Right lobe of liver (tissue), 6 donors: Measurements from ENCODE around the gene DGKZ. TPM values are rescaled to one million over a fixed set of nuclear protein-coding genes. Genes with fewer than 3 reads are reported as not detected.

ENCODE experiments used
- ATAC-seq, 4 donors: fragments of 200-7000 bp; cut with Tn5 transposase; one replicate each; pipeline ENCODE4 v1.9.1; 2020; ENCODE audit warnings: mild to moderate bottlenecking in 4 of 4, moderate library complexity in 4 of 4
- DNase-seq, 3 donors: peaks; one replicate each; pipeline ENCODE4 v3.0.0-alpha.2; 2020
- H3K27ac ChIP-seq, 3 donors: fragments of 200-600 bp; one replicate each; pipeline ENCODE4 v1.8.0; 2022
- H3K27me3 ChIP-seq, 2 donors: fragments of 200-600 bp; one replicate each; pipeline ENCODE4 v1.8.0; 2022
- H3K36me3 ChIP-seq, 4 donors: fragments of 200-600 bp; sonication (generic) in 1 of 4; one replicate each; pipeline versions ENCODE4 v1.5.1 to v1.8.0; 2017 to 2022; ENCODE audit warnings: control low read depth in 1 of 4
- H3K4me1 ChIP-seq, 4 donors: fragments of 200-600 bp; sonication (generic) in 1 of 4; one replicate each; pipeline versions ENCODE4 v1.5.1 to v1.8.0; 2017 to 2022; ENCODE audit warnings: control low read depth in 1 of 4
- H3K4me3 ChIP-seq, 3 donors: fragments of 200-600 bp; one replicate each; pipeline ENCODE4 v1.8.0; 2022
- H3K9me3 ChIP-seq, 4 donors: fragments of 200-600 bp; sonication (generic) in 1 of 4; one replicate each; pipeline versions ENCODE4 v1.5.1 to v1.8.0; 2017 to 2022; ENCODE audit warnings: control low read depth in 1 of 4
- POLR2A ChIP-seq: fragments of 450-650 bp; IDR thresholded peaks from one replicate; pipeline ENCODE4 v1.6.1; 2017; ENCODE audit warnings: antibody characterized with exemption, mild to moderate bottlenecking
- WGBS: methylation state at CpG from one replicate; pipeline ENCODE4 v1.1.6; 2018; ENCODE audit warnings: low coverage, low lambda C conversion rate; ENCODE audit not compliant: insufficient coverage; ENCODE audit errors: missing lambda C conversion rate; 5-methylcytosine and 5-hydroxymethylcytosine counted together
- intact Hi-C, 2 donors: fragments of 100-400 bp; cut with DNase I; formaldehyde crosslinking; loops; one replicate each; pipeline versions ENCODE4 v1.11.2 to v1.14.1; 2022
- total RNA-seq, 6 experiments: library from RNA; depleted of rRNA in 2 of 6; stranded (reverse); fragments of >200 nt in 2 of 6; fragmentation: NEBNext Ultra II Directional in 3 of 6; extraction: Animal tissue kit (Norgen Biotek cat#: 25700) in 3 of 6; gene quantifications; one replicate each; pipeline versions ENCODE4 v1.1.0 to v1.2.4, GENCODE V29; 2016 to 2023
- TF ChIP-seq, protein P1 (sequence below), 4 donors: fragments of 200-600 bp in 3 of 4; fragments of 450-650 bp in 1 of 4; IDR thresholded peaks; one replicate each; pipeline versions ENCODE4 v1.5.1 to v1.8.0; 2016 to 2022; ENCODE audit warnings: antibody characterized with exemption in 4 of 4, mild to moderate bottlenecking in 2 of 4
- donor health status: DM: no; HTN: yes; CAD: no.
- donor health status: DM: no; HTN: no; CAD: no.
- donor health status: DM: no; HTN: no; CAD: no.
- donor health status: DM: no; HTN: yes; CAD: no.
- donor health status: DM: no; HTN: yes; CAD: no.

DGKZ gene
- total RNA-seq, 6 experiments from 2014 or later: 10.7 to 57.9 (median 16.0) TPM

DNA sequence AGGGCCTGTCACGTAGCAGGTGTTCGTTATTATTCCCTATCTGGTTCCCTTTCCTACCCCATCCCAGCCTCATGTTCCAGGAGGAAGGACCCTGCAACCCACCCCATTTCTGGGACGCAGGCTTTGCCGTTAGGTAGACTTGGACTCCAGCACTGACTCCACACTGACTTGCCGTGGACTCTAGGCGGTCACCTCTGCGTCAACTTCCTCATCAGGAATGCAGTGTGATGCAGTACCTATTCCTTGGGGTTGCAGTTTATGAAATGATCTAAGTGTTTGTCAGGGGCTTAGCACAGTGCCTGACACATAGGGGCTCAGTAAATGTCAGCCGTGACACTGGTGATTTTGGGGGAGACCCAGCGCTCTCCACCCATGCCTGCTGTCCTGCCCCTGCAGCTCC, 16.8 kb downstream of the DGKZ start:
- intact Hi-C loops: no loop called here
- 100% methylated on average over 1 of the region's 9 CpGs for WGBS
- TF ChIP-seq, protein P1, sequence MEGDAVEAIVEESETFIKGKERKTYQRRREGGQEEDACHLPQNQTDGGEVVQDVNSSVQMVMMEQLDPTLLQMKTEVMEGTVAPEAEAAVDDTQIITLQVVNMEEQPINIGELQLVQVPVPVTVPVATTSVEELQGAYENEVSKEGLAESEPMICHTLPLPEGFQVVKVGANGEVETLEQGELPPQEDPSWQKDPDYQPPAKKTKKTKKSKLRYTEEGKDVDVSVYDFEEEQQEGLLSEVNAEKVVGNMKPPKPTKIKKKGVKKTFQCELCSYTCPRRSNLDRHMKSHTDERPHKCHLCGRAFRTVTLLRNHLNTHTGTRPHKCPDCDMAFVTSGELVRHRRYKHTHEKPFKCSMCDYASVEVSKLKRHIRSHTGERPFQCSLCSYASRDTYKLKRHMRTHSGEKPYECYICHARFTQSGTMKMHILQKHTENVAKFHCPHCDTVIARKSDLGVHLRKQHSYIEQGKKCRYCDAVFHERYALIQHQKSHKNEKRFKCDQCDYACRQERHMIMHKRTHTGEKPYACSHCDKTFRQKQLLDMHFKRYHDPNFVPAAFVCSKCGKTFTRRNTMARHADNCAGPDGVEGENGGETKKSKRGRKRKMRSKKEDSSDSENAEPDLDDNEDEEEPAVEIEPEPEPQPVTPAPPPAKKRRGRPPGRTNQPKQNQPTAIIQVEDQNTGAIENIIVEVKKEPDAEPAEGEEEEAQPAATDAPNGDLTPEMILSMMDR (IDR thresholded peaks at IDR 0.05): no peak
- Histone ChIP-seq H3K4me3 (no peak overlapping the region), H3K27me3 (no peaks in the 10 kb centered on the region), H3K9me3 (no peaks in the 10 kb centered on the region), H3K36me3 (peaks cover 0 to 4% (median 0%) of the 10 kb centered on the region in 4 donors), H3K4me1 (no peaks in the 10 kb centered on the region), H3K27ac (no peak overlapping the region)
- DNase-seq: no peak
- ATAC-seq: no peak

DNA sequence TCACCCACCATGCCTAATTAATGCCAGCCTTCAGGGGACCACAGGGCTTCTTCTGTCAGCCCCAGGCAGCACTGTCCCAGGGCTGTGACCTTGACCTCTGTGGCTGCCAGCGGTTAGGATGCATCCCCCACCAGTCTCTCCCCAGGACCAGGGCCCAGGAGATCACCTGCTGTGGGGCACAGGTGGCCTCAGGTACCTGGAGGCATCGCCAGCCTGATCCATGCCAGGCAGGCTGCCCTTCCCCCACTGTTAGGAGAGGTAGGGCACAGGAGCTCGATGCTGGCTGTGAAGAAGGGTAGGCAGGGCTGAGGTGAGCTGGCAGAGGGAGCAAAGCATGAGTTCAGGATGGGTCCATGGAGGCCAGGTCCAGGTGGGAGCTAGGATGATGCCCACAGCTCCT, 17.5 kb downstream of the DGKZ start:
- H3K36me3 ChIP-seq: peaks cover 0 to 4% (median 0%) of the 10 kb centered on the region in 4 donors
- H3K9me3 ChIP-seq: no peaks in the 10 kb centered on the region
- DNase-seq (no peak), ATAC-seq (no peak)
- no peak overlapping the region for H3K4me3 ChIP-seq
- H3K27ac ChIP-seq: no peak overlapping the region
- intact Hi-C loops: no loop called here
- H3K27me3 ChIP-seq: no peaks in the 10 kb centered on the region
- no peaks in the 10 kb centered on the region for H3K4me1 ChIP-seq
- TF ChIP-seq, protein P1 (IDR thresholded peaks at IDR 0.05): no peak
- no peak for TF ChIP-seq POLR2A
- WGBS: no CpG with 5 or more reads among the region's 3 CpGs

DNA sequence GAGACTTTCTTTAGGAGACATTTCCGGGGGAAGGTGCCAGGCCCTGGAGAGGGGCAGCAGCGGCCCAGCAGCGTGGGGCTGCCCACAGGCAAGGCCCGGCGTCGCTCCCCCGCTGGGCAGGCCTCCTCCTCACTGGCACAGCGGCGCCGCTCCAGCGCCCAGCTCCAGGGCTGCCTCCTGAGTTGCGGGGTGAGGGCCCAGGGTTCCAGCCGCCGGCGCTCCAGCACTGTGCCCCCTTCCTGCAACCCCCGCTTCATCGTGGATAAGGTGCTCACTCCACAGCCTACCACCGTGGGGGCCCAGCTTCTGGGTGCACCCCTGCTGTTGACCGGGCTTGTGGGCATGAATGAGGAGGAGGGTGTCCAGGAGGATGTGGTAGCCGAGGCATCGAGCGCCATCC, 19.0 kb downstream of the DGKZ start:
- no CpG with 5 or more reads among the region's 22 CpGs for WGBS
- Histone ChIP-seq H3K4me1 (no peaks in the 10 kb centered on the region), H3K4me3 (no peak overlapping the region), H3K9me3 (no peaks in the 10 kb centered on the region), H3K27me3 (no peaks in the 10 kb centered on the region), H3K36me3 (peaks cover 0 to 4% (median 0%) of the 10 kb centered on the region in 4 donors), H3K27ac (no peak overlapping the region)
- TF ChIP-seq, protein P1 (IDR thresholded peaks at IDR 0.05): no peak
- TF ChIP-seq POLR2A: no peak
- peak in 1 of 3 donors; percentile 52 for DNase-seq
- intact Hi-C loops: no loop called here
- ATAC-seq: no peak

DNA sequence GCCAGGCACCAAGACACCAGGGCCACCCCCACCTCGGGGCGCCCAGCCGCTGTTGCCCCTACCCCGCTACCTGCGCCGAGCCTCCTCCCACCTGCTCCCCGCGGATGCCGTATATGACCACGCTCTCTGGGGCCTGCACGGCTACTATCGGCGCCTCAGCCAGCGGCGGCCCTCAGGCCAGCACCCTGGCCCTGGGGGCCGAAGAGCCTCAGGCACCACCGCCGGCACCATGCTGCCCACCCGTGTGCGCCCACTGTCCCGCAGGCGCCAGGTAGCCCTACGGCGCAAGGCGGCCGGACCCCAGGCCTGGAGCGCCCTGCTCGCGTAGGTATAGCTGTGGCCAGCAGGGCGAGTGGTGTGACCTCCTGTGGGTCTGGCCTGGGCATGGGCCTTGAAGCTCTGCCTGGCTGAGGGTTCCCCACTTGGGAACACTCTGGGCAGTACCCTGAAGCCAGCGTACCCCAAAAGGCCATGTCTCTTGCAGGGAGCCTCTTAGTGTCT, 19.4 kb downstream of the DGKZ start:
- Histone ChIP-seq H3K4me1 (no peaks in the 10 kb centered on the region), H3K27ac (no peak overlapping the region), H3K4me3 (no peak overlapping the region), H3K36me3 (peaks cover 0 to 4% (median 0%) of the 10 kb centered on the region in 4 donors), H3K9me3 (no peaks in the 10 kb centered on the region), H3K27me3 (no peaks in the 10 kb centered on the region)
- no CpG with 5 or more reads among the region's 31 CpGs for WGBS
- intact Hi-C loops: no loop called here
- TF ChIP-seq POLR2A: no peak
- ATAC-seq: no peak
- DNase-seq: peak in 1 of 3 donors; percentile 50

DNA sequence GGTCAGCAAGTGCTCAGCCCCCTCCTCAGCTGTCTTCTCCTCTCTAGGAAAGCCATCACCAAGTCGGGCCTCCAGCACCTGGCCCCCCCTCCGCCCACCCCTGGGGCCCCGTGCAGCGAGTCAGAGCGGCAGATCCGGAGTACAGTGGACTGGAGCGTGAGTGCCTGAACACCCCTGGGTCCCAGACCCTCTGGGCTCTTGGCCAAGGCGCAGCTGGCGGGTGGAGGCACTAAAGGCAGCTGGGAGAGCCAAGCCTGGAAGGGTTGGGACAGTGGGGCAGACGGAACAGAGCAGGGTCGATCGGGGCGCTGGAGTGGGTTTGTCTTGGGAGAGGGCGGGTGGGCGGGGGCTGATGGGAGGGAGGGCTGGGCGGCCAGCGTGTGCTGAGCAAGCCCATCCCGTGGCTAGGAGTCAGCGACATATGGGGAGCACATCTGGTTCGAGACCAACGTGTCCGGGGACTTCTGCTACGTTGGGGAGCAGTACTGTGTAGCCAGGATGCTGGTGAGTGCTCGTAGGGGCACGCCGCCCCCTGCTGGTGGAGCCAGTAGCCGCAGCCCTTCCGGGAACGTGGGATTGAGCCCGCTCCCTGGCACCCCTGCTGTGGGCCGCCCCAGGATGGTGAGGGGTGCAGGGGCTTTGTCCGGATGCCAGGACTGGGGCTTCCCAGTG, 20.1 kb downstream of the DGKZ start:
- no peak for TF ChIP-seq POLR2A
- TF ChIP-seq, protein P1 (IDR thresholded peaks at IDR 0.05): peak; percentile 67 to 92 (median 86)
- DNase-seq: peak; percentile 69 to 72 (median 69)

More for the DNA sequence above, 20.1 kb downstream of the DGKZ start:
- Histone ChIP-seq H3K9me3 (no peaks in the 10 kb centered on the region), H3K27me3 (no peaks in the 10 kb centered on the region), H3K4me1 (no peaks in the 10 kb centered on the region), H3K4me3 (no peak overlapping the region), H3K27ac (no peak overlapping the region), H3K36me3 (peaks cover 0 to 4% (median 0%) of the 10 kb centered on the region in 4 donors)
- peak; percentile 59 to 75 (median 64) for ATAC-seq
- intact Hi-C loops: no loop called here
- 29% methylated on average over 16 of the region's 32 CpGs for WGBS
